ENCODE results near the gene GSTO1. TPM values are rescaled to one million over a fixed set of nuclear protein-coding genes. Genes with fewer than 3 reads are reported as not detected.

Gene GSTO1
- polyA plus RNA-seq, 1 donor = 229 TPM

- DNase-seq = peak; percentile 80 to 83
- no peaks in the 10 kb centered on the region for H3K27me3 ChIP-seq (ENCODE audit: control insufficient read depth, insufficient read depth, low read length)
- no peaks in the 10 kb centered on the region for H3K4me1 ChIP-seq (ENCODE audit: control insufficient read depth, insufficient read depth, low read length)
- H3K9me3 ChIP-seq (ENCODE audit: control insufficient read depth, low read depth, low read length) = no peaks in the 10 kb centered on the region
- no peak overlapping the region for H3K4me3 ChIP-seq (ENCODE audit: low read length)
- no peak overlapping the region for H3K27ac ChIP-seq (ENCODE audit: low read length)
- WGBS (ENCODE audit: insufficient coverage, low lambda C conversion rate) = no CpG with 5 or more reads among the region's 26 CpGs
- peaks cover 2% of the 10 kb centered on the region for H3K36me3 ChIP-seq (ENCODE audit: control insufficient read depth, insufficient read depth, low read length)
These were observed 36.8 kb downstream of the GSTO1 start for GRCh38 chr10:104291439-104291951.

GRCh38 chr10:104293011-104293410 lies 38.3 kb downstream of the GSTO1 start:
- no peaks in the 10 kb centered on the region for H3K9me3 ChIP-seq (ENCODE audit: control insufficient read depth, low read depth, low read length)
- peaks cover 2% of the 10 kb centered on the region for H3K36me3 ChIP-seq (ENCODE audit: control insufficient read depth, insufficient read depth, low read length)
- H3K27me3 ChIP-seq (ENCODE audit: control insufficient read depth, insufficient read depth, low read length) = no peaks in the 10 kb centered on the region
- no peak overlapping the region for H3K27ac ChIP-seq (ENCODE audit: low read length)
- 100% methylated on average over 1 of the region's 2 CpGs for WGBS (ENCODE audit: insufficient coverage, low lambda C conversion rate)
- no peak overlapping the region for H3K4me3 ChIP-seq (ENCODE audit: low read length)
- DNase-seq = no peak
- H3K4me1 ChIP-seq (ENCODE audit: control insufficient read depth, insufficient read depth, low read length) = no peaks in the 10 kb centered on the region

- no peak overlapping the region for H3K27ac ChIP-seq (ENCODE audit: low read length)
- H3K36me3 ChIP-seq (ENCODE audit: control insufficient read depth, insufficient read depth, low read length) = peaks cover 2% of the 10 kb centered on the region
- no peak overlapping the region for H3K4me3 ChIP-seq (ENCODE audit: low read length)
- H3K4me1 ChIP-seq (ENCODE audit: control insufficient read depth, insufficient read depth, low read length) = no peaks in the 10 kb centered on the region
- DNase-seq = no peak
- no peaks in the 10 kb centered on the region for H3K9me3 ChIP-seq (ENCODE audit: control insufficient read depth, low read depth, low read length)
- H3K27me3 ChIP-seq (ENCODE audit: control insufficient read depth, insufficient read depth, low read length) = no peaks in the 10 kb centered on the region
- 90% methylated on average over 2 of the region's 5 CpGs for WGBS (ENCODE audit: insufficient coverage, low lambda C conversion rate)
These were observed 39.2 kb downstream of the GSTO1 start for GRCh38 chr10:104293781-104294321.

- WGBS (ENCODE audit: insufficient coverage, low lambda C conversion rate) = no CpG with 5 or more reads among the region's 10 CpGs
These were observed 42.2 kb downstream of the GSTO1 start for GRCh38 chr10:104296687-104297436.

GRCh38 chr10:104297697-104298660 lies 43.3 kb downstream of the GSTO1 start:
- H3K27me3 ChIP-seq (ENCODE audit: control insufficient read depth, insufficient read depth, low read length) = no peaks in the 10 kb centered on the region
- H3K4me3 ChIP-seq (ENCODE audit: low read length) = no peak overlapping the region
- H3K4me1 ChIP-seq (ENCODE audit: control insufficient read depth, insufficient read depth, low read length) = peaks cover 4% of the 10 kb centered on the region
- WGBS (ENCODE audit: insufficient coverage, low lambda C conversion rate) = 100% methylated on average over 1 of the region's 17 CpGs
- peaks cover 1% of the 10 kb centered on the region for H3K36me3 ChIP-seq (ENCODE audit: control insufficient read depth, insufficient read depth, low read length)
- H3K27ac ChIP-seq (ENCODE audit: low read length) = no peak overlapping the region
- no peak for DNase-seq
- H3K9me3 ChIP-seq (ENCODE audit: control insufficient read depth, low read depth, low read length) = no peaks in the 10 kb centered on the region

More at GRCh38 chr10:104296687-104297436, 42.2 kb downstream of the GSTO1 start:
- no peak overlapping the region for H3K27ac ChIP-seq (ENCODE audit: low read length)
- H3K4me1 ChIP-seq (ENCODE audit: control insufficient read depth, insufficient read depth, low read length) = peaks cover 4% of the 10 kb centered on the region
- H3K4me3 ChIP-seq (ENCODE audit: low read length) = no peak overlapping the region
- no peaks in the 10 kb centered on the region for H3K27me3 ChIP-seq (ENCODE audit: control insufficient read depth, insufficient read depth, low read length)
- no peak for DNase-seq
- peaks cover 2% of the 10 kb centered on the region for H3K36me3 ChIP-seq (ENCODE audit: control insufficient read depth, insufficient read depth, low read length)
- no peaks in the 10 kb centered on the region for H3K9me3 ChIP-seq (ENCODE audit: control insufficient read depth, low read depth, low read length)

GRCh38 chr10:104299031-104299904 lies 44.6 kb downstream of the GSTO1 start:
- no peaks in the 10 kb centered on the region for H3K27me3 ChIP-seq (ENCODE audit: control insufficient read depth, insufficient read depth, low read length)
- peaks cover 4% of the 10 kb centered on the region for H3K4me1 ChIP-seq (ENCODE audit: control insufficient read depth, insufficient read depth, low read length)
- H3K9me3 ChIP-seq (ENCODE audit: control insufficient read depth, low read depth, low read length) = no peaks in the 10 kb centered on the region
- peak overlapping the region; percentile 8 for H3K27ac ChIP-seq (ENCODE audit: low read length)
- WGBS (ENCODE audit: insufficient coverage, low lambda C conversion rate) = no CpG with 5 or more reads among the region's 13 CpGs
- H3K36me3 ChIP-seq (ENCODE audit: control insufficient read depth, insufficient read depth, low read length) = no peaks in the 10 kb centered on the region
- no peak overlapping the region for H3K4me3 ChIP-seq (ENCODE audit: low read length)
- peak in 1 of 2 donors; percentile 35 for DNase-seq

GRCh38 chr10:104300002-104300735 lies 45.5 kb downstream of the GSTO1 start:
- no peaks in the 10 kb centered on the region for H3K9me3 ChIP-seq (ENCODE audit: control insufficient read depth, low read depth, low read length)
- H3K27me3 ChIP-seq (ENCODE audit: control insufficient read depth, insufficient read depth, low read length) = no peaks in the 10 kb centered on the region
- DNase-seq = peak; percentile 37 to 45
- H3K36me3 ChIP-seq (ENCODE audit: control insufficient read depth, insufficient read depth, low read length) = no peaks in the 10 kb centered on the region
- no CpG with 5 or more reads among the region's 12 CpGs for WGBS (ENCODE audit: insufficient coverage, low lambda C conversion rate)
- peaks cover 4% of the 10 kb centered on the region for H3K4me1 ChIP-seq (ENCODE audit: control insufficient read depth, insufficient read depth, low read length)
- peak overlapping the region; percentile 54 for H3K27ac ChIP-seq (ENCODE audit: low read length)
- H3K4me3 ChIP-seq (ENCODE audit: low read length) = no peak overlapping the region

- no peaks in the 10 kb centered on the region for H3K27me3 ChIP-seq (ENCODE audit: control insufficient read depth, insufficient read depth, low read length)
- no CpG with 5 or more reads among the region's 7 CpGs for WGBS (ENCODE audit: insufficient coverage, low lambda C conversion rate)
- peaks cover 4% of the 10 kb centered on the region for H3K4me1 ChIP-seq (ENCODE audit: control insufficient read depth, insufficient read depth, low read length)
- no peak overlapping the region for H3K4me3 ChIP-seq (ENCODE audit: low read length)
- H3K27ac ChIP-seq (ENCODE audit: low read length) = peak overlapping the region; percentile 54
- H3K36me3 ChIP-seq (ENCODE audit: control insufficient read depth, insufficient read depth, low read length) = no peaks in the 10 kb centered on the region
- DNase-seq = peak; percentile 56 to 63
- H3K9me3 ChIP-seq (ENCODE audit: control insufficient read depth, low read depth, low read length) = no peaks in the 10 kb centered on the region
These were observed 46.1 kb downstream of the GSTO1 start for GRCh38 chr10:104300736-104301292.
